Glutamatergic neuron (in vitro differentiated cells): Measurements from ENCODE around the gene CAMTA1. TPM values are rescaled to one million over a fixed set of nuclear protein-coding genes. Genes with fewer than 3 reads are reported as not detected.

ENCODE experiments used
- DNase-seq: peaks from one replicate; pipeline ENCODE4 v3.0.0; 2022
- H3K27ac Mint-ChIP-seq: one replicate; pipeline ENCODE4 v1.8.0; 2020; ENCODE audit warnings: mild to moderate bottlenecking, mixed read lengths, inconsistent platforms; ENCODE audit not compliant: unreplicated experiment
- H3K27me3 Mint-ChIP-seq: one replicate; pipeline ENCODE4 v1.8.0; 2020; ENCODE audit warnings: mild to moderate bottlenecking, moderate library complexity, mixed read lengths, inconsistent platforms; ENCODE audit not compliant: unreplicated experiment
- H3K36me3 Mint-ChIP-seq: one replicate; pipeline ENCODE4 v1.8.0; 2020; ENCODE audit warnings: mild to moderate bottlenecking, mixed read lengths, inconsistent platforms; ENCODE audit not compliant: unreplicated experiment
- H3K4me1 Mint-ChIP-seq: one replicate; pipeline ENCODE4 v1.8.0; 2020; ENCODE audit warnings: mild to moderate bottlenecking, low read depth, mixed read lengths, inconsistent platforms; ENCODE audit not compliant: unreplicated experiment
- H3K4me3 Mint-ChIP-seq: one replicate; pipeline ENCODE4 v1.8.0; 2020; ENCODE audit warnings: mild to moderate bottlenecking, mixed read lengths, inconsistent platforms; ENCODE audit not compliant: unreplicated experiment
- H3K9me3 Mint-ChIP-seq: one replicate; pipeline ENCODE4 v1.8.0; 2020; ENCODE audit warnings: mild to moderate bottlenecking, moderate library complexity, mixed read lengths, inconsistent platforms; ENCODE audit not compliant: unreplicated experiment
- total RNA-seq: library from RNA; stranded (reverse); fragmentation: NEBNext Ultra II Directional; extraction: Animal tissue kit (Norgen Biotek cat#: 25700); gene quantifications from one replicate; pipeline ENCODE4 v1.2.1, GENCODE V29; 2021; ENCODE audit not compliant: unreplicated experiment
- TF ChIP-seq, protein P1 (sequence below): fragments of 200-600 bp; sonication (generic); IDR thresholded peaks from one replicate; pipeline ENCODE4 v1.5.0; 2021; ENCODE audit not compliant: partially characterized antibody, unreplicated experiment

CAMTA1 gene
- total RNA-seq, 1 donor from 2014 or later: 77.2 TPM

DNA sequence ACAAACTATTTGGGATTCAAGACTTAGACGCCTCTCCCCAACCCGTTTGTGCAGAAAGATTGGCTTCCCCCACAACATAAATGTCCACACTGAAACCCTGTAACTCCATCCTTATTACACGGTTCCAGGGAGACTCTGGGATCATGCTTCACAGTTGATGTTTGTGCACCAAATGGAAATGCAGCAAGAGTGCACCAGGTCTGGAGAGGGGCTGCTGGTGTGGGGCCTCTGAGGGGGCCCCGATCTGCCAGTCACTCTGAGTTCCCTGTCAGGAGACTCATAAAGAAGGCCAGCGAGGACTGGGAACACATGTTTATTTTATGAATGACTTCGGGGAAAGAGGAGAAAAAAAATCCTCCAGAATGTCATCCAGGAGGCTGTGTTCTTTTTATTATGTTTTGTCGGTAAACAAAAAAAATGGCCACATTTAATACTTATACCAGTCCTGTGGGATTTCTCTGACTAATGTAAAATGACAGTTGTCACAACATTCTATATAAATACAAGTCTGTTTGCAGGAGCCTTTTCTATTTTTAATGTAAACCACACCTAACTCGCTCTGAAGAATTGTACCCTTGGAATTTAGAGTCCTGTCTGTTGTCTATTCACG lies 546.8 kb downstream of the CAMTA1 start:
- TF ChIP-seq, protein P1, sequence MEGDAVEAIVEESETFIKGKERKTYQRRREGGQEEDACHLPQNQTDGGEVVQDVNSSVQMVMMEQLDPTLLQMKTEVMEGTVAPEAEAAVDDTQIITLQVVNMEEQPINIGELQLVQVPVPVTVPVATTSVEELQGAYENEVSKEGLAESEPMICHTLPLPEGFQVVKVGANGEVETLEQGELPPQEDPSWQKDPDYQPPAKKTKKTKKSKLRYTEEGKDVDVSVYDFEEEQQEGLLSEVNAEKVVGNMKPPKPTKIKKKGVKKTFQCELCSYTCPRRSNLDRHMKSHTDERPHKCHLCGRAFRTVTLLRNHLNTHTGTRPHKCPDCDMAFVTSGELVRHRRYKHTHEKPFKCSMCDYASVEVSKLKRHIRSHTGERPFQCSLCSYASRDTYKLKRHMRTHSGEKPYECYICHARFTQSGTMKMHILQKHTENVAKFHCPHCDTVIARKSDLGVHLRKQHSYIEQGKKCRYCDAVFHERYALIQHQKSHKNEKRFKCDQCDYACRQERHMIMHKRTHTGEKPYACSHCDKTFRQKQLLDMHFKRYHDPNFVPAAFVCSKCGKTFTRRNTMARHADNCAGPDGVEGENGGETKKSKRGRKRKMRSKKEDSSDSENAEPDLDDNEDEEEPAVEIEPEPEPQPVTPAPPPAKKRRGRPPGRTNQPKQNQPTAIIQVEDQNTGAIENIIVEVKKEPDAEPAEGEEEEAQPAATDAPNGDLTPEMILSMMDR: no peak
- H3K36me3 Mint-ChIP-seq: peaks cover 16% of the 10 kb centered on the region

GRCh38 chr1:7333094-7333493 lies 547.8 kb downstream of the CAMTA1 start:
- H3K9me3 Mint-ChIP-seq: peaks cover 4% of the 10 kb centered on the region
- H3K27me3 Mint-ChIP-seq: peaks cover 7% of the 10 kb centered on the region
- no peak overlapping the region for H3K4me3 Mint-ChIP-seq
- H3K36me3 Mint-ChIP-seq: peaks cover 7% of the 10 kb centered on the region
- H3K27ac Mint-ChIP-seq: no peak overlapping the region
- H3K4me1 Mint-ChIP-seq: peaks cover 24% of the 10 kb centered on the region
- TF ChIP-seq, protein P1: no peak
- no peak for DNase-seq

More for the DNA sequence above, 546.8 kb downstream of the CAMTA1 start:
- Mint-ChIP-seq H3K9me3 (peaks cover 4% of the 10 kb centered on the region), H3K27me3 (peaks cover 7% of the 10 kb centered on the region), H3K4me3 (no peak overlapping the region), H3K27ac (no peak overlapping the region), H3K4me1 (peaks cover 24% of the 10 kb centered on the region)
- DNase-seq: no peak

GRCh38 chr1:7333620-7334019 lies 548.4 kb downstream of the CAMTA1 start:
- Mint-ChIP-seq H3K4me3 (peak overlapping the region; percentile 65), H3K9me3 (peaks cover 2% of the 10 kb centered on the region), H3K36me3 (peaks cover 4% of the 10 kb centered on the region), H3K27me3 (peaks cover 7% of the 10 kb centered on the region), H3K4me1 (peaks cover 24% of the 10 kb centered on the region), H3K27ac (no peak overlapping the region)
- no peak for DNase-seq
- TF ChIP-seq, protein P1: no peak

DNA sequence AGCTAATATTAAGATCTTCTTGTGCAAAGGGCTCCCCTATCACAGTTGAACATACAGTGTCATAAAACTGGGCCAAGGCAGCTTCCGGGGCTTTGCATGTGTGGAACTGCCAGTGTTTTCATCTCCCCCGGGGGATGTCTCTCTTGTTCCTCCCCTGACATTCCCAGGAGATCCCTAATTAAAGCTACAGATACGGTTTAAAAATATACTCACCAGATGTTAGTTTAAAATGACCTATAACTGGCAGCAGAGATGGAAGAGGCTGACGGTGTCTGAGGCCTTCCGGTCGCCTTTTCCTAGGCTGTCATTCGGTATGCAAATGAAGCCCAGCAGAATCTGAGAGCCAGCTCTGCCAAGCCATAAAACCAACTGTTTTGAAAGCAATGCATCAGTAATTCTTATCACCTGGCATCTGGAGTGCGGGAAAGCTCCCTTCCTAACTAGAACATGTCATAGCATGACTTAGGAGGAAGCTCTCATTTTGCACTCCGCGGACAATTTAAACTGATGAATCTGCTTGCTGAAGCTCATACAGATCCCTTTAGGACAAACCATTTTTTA lies 549.3 kb downstream of the CAMTA1 start:
- Mint-ChIP-seq H3K9me3 (peaks cover 2% of the 10 kb centered on the region), H3K4me3 (peak overlapping the region; percentile 60), H3K27ac (peak overlapping the region; percentile 45), H3K4me1 (peaks cover 24% of the 10 kb centered on the region), H3K36me3 (no peaks in the 10 kb centered on the region), H3K27me3 (peaks cover 7% of the 10 kb centered on the region)
- DNase-seq: no peak
- TF ChIP-seq, protein P1: no peak

DNA sequence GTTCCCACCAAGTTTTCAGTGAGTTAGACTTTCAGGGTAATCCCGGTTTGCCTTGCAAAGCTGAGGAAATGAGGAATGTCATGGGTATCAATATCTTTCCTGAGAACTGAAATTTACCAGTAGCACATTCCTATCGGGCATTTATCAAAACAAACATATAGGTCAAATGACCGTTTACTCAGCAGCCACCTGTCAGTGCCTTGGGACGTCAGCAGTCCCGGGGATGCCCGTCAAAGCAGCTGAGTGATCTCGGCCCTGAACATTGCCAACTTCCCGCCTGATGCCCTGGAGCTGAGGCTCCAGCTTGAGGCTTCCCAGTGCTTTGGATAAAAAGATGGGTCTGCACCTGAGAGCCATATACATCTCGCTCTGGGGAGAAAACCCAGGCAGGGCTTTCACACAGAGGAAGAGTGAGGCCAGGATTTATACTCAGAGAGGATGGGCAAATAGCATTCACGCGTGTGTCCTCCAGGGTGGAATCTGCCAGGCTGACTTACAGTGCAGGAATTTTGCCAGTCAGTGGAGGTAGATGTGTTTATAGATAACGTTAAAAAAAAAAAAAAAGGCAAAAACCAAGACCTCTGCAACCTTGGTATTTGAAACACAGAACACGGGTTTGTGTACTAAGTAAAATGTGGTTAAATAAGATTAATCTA lies 550.1 kb downstream of the CAMTA1 start:
- Mint-ChIP-seq H3K27me3 (peaks cover 7% of the 10 kb centered on the region), H3K4me1 (peaks cover 24% of the 10 kb centered on the region), H3K36me3 (no peaks in the 10 kb centered on the region), H3K9me3 (peaks cover 4% of the 10 kb centered on the region), H3K27ac (no peak overlapping the region), H3K4me3 (no peak overlapping the region)
- TF ChIP-seq, protein P1: no peak
- DNase-seq: no peak
